ENCODE measurements around the gene SNRNP25. TPM values are rescaled to one million over a fixed set of nuclear protein-coding genes. Genes with fewer than 3 reads are reported as not detected.
A peak's percentile ranks its signal among the peaks of the same experiment; 100 is the strongest.

SNRNP25 gene
- total RNA-seq, 6 donors from 2014 or later, result 6.9 to 26.2 (median 16.0) TPM

- WGBS, 2 donors, result 90 to 94% methylated on average over 68 to 89 of the region's 89 CpGs
- ATAC-seq (ENCODE audit: low FRiP score in 2 of 2) (no peak), DNase-seq (peak in 1 of 2 donors; percentile 85)
- no peak overlapping the region for H3K4me3 ChIP-seq
- TF ChIP-seq POLR2A (IDR thresholded peaks at IDR 0.05) (no peak), POLR2AphosphoS5 (IDR thresholded peaks at IDR 0.05) (no peak), EP300 (IDR thresholded peaks at IDR 0.05) (no peak), CTCF (IDR thresholded peaks at IDR 0.05) (no peak)
- no peak overlapping the region for H3K27ac ChIP-seq
- H3K27me3 ChIP-seq, result no peaks in the 10 kb centered on the region
- H3K36me3 ChIP-seq, result peaks cover 20 to 88% (median 77%) of the 10 kb centered on the region in 4 donors
- H3K4me1 ChIP-seq, result peaks cover 7 to 11% (median 9%) of the 10 kb centered on the region in 4 donors
- H3K9me3 ChIP-seq, result no peaks in the 10 kb centered on the region
Measured at GRCh38 chr16:60929-61878, 7.6 kb downstream of the SNRNP25 start.

GRCh38 chr16:61879-62281 is 8.3 kb downstream of the SNRNP25 start:
- H3K27ac ChIP-seq, result no peak overlapping the region
- peaks cover 20 to 84% (median 70%) of the 10 kb centered on the region in 4 donors for H3K36me3 ChIP-seq
- no peaks in the 10 kb centered on the region for H3K27me3 ChIP-seq
- H3K4me3 ChIP-seq, result no peak overlapping the region
- no peak for ATAC-seq (ENCODE audit: low FRiP score in 2 of 2)
- H3K4me1 ChIP-seq, result peaks cover 8 to 18% (median 12%) of the 10 kb centered on the region in 4 donors
- no peaks in the 10 kb centered on the region for H3K9me3 ChIP-seq
- WGBS, 2 donors, result 95 to 97% methylated on average over 4 to 32 of the region's 32 CpGs
- no peak for DNase-seq
- no peak for TF ChIP-seq CTCF (IDR thresholded peaks at IDR 0.05)
- TF ChIP-seq POLR2AphosphoS5 (IDR thresholded peaks at IDR 0.05), result no peak
- no peak for TF ChIP-seq POLR2A (IDR thresholded peaks at IDR 0.05)
- TF ChIP-seq EP300 (IDR thresholded peaks at IDR 0.05), result no peak

- Histone ChIP-seq H3K27me3 (no peaks in the 10 kb centered on the region), H3K27ac (no peak overlapping the region), H3K36me3 (peaks cover 19 to 78% (median 65%) of the 10 kb centered on the region in 4 donors), H3K9me3 (no peaks in the 10 kb centered on the region), H3K4me1 (peaks cover 8 to 21% (median 13%) of the 10 kb centered on the region in 4 donors), H3K4me3 (no peak overlapping the region)
- peak in 1 of 2 donors; percentile 78 for DNase-seq
- ATAC-seq (ENCODE audit: low FRiP score in 2 of 2), result no peak
- no peak for TF ChIP-seq POLR2AphosphoS5 (IDR thresholded peaks at IDR 0.05)
- no peak for TF ChIP-seq CTCF (IDR thresholded peaks at IDR 0.05)
- TF ChIP-seq POLR2A (IDR thresholded peaks at IDR 0.05), result no peak
- no peak for TF ChIP-seq EP300 (IDR thresholded peaks at IDR 0.05)
- WGBS, 2 donors, result 92 to 95% methylated on average over 27 to 34 of the region's 34 CpGs
Measured at GRCh38 chr16:62283-62967, 8.8 kb downstream of the SNRNP25 start.

DNA sequence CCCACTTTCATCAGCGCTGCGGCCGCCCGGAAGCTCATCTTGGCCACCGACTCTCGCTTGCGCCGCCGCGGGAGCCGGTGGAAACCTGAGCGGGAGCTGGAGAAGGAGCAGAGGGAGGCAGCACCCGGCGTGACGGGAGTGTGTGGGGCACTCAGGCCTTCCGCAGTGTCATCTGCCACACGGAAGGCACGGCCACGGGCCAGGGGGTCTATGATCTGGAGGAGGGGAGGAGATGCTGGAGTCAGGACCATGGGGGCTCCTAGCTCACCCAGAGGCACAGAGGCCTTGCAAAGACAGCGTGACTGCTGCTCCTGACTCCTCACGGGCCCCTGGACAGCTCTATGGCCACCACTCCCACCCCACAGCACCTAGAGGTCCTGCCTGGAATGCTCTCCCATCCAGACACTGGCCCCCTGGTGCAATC is 9.4 kb downstream of the SNRNP25 start:
- Histone ChIP-seq H3K27ac (no peak overlapping the region), H3K27me3 (no peaks in the 10 kb centered on the region), H3K4me3 (no peak overlapping the region), H3K9me3 (no peaks in the 10 kb centered on the region), H3K36me3 (peaks cover 14 to 73% (median 62%) of the 10 kb centered on the region in 4 donors), H3K4me1 (peaks cover 8 to 27% (median 13%) of the 10 kb centered on the region in 4 donors)
- TF ChIP-seq POLR2A (IDR thresholded peaks at IDR 0.05) (no peak), EP300 (IDR thresholded peaks at IDR 0.05) (no peak)
- ATAC-seq (ENCODE audit: low FRiP score in 2 of 2), result no peak
- WGBS, 2 donors, result 93 to 95% methylated on average over 20 to 21 of the region's 21 CpGs
- peak in 1 of 2 donors; percentile 83 for DNase-seq

DNA sequence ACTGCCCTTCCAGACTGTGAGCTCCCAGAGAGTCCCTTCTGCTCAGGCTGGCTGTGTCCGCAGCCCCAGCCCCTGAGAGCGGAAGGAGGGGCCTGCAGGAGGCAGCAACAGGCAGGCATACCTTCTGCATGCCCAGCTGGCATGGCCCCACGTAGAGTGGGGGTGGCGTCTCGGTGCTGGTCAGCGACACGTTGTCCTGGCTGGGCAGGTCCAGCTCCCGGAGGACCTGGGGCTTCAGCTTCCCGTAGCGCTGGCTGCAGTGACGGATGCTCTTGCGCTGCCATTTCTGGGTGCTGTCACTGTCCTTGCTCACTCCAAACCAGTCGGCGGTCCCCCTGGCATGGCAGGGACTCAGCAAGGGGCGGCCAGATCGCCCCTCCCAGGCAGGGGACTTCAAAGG is 9.8 kb downstream of the SNRNP25 start:
- Histone ChIP-seq H3K36me3 (peaks cover 9 to 68% (median 58%) of the 10 kb centered on the region in 4 donors), H3K27me3 (no peaks in the 10 kb centered on the region), H3K4me3 (no peak overlapping the region), H3K27ac (no peak overlapping the region), H3K4me1 (peaks cover 8 to 32% (median 14%) of the 10 kb centered on the region in 4 donors), H3K9me3 (no peaks in the 10 kb centered on the region)
- ATAC-seq (ENCODE audit: low FRiP score in 2 of 2) (no peak), DNase-seq (no peak)
- TF ChIP-seq EP300 (IDR thresholded peaks at IDR 0.05), result no peak
- TF ChIP-seq CTCF (IDR thresholded peaks at IDR 0.05), result no peak
- no peak for TF ChIP-seq POLR2AphosphoS5 (IDR thresholded peaks at IDR 0.05)
- TF ChIP-seq POLR2A (IDR thresholded peaks at IDR 0.05), result no peak
- WGBS, 2 donors, result 96% methylated on average over 13 of the region's 16 CpGs; no CpG with 5 or more reads in 1 of the 2 donors

Measured in upper lobe of left lung (tissue), 6 donors.